ENCODE results near the gene WDR62.
A peak's percentile ranks its signal among the peaks of the same experiment; 100 is the strongest.
"Not testable (repeated sequence)": the region's sequence is repeated elsewhere in the genome, so short reads cannot be mapped to it uniquely, and the experiment has no call there.

The WDR62 gene

GRCh38 chr19:36040495-36040894 is 14.2 kb upstream of the WDR62 start:
- no peak for DNase-seq

DNA sequence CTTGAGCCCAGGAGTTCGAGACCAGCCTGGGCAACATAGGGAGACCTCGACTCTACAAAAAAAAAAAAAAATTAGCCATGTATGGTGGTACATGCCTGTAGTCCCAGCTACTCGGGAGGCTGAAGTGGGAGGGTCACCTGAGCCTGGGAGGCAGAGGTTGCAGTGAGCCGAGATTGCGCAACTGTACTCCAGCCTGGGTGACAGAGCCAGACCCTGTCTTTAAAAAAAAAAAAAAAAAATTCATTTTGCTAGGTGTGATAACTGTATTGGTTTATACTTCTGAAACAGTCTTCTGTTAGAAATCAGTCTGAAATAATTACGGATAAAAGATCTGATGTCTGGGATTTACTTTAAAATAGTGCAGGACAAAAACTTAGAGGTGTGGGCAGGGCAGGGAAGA is 13.6 kb upstream of the WDR62 start:
- DNase-seq, result not testable (repeated sequence)

GRCh38 chr19:36041831-36042230 is 12.9 kb upstream of the WDR62 start:
- no peak for DNase-seq

- DNase-seq, result no peak
Measured at GRCh38 chr19:36043952-36044351, 10.7 kb upstream of the WDR62 start.

DNA sequence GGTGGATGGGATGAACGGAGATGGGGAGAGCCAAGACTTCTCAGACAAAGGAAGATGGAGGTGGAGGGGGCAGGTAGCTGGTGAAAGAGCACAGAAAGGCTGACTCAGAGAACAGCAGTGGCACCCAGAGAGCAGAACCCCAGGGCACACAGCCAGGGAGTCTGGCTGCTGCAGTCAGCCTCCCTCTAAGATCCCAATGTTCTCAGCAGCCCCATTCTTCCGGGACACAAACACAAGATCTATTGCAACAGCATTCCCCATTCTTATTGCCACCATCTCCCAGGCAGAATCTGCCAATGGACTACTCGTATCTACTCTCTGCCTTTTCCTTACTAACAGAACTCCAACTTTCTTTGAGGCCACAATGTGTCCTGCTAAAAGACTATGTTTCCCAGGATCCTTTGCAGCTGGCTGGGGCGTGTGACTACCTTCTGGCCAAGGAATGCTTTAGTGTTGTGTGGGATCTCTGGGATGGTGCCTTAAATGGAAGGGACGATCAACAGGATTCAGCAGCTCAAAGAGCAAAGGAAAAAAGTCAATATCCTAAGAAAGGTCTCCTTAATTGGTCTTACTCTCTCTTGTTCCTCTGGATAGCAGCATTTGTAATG is 8.2 kb upstream of the WDR62 start:
- no peak for DNase-seq

GRCh38 chr19:36047835-36048234 is 6.9 kb upstream of the WDR62 start:
- DNase-seq, result no peak

DNA sequence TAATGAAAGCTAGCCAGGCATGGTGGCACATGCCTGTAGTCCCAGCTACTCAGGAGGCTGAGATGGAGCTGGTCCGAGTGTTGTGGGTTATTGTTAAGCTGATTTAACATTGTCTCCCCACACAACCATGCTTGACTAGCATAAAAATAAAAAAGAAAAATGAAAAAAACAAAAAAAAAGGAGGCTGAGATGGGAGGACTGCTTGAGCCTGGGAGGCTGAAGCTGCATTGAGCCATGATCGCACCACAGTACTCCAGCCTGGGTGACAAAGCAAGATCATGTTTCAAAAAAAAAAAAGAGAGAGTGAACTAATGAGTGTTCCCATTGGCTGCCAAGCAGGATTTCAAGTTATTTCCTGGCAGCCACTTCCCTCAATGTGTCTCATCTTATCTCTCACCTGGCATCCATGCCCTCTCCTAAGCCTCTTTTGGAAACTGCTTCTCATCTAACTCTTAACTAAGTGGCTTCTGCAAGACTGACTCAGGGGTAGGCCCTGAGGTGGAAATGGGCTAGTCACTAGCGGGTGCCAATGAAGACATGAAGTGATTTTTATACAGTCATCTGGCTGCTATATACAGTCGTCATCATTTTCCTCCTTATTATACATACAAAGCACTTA is 5.5 kb upstream of the WDR62 start:
- DNase-seq, result no peak

GRCh38 chr19:36051236-36051635 is 3.5 kb upstream of the WDR62 start:
- no peak for DNase-seq

DNA sequence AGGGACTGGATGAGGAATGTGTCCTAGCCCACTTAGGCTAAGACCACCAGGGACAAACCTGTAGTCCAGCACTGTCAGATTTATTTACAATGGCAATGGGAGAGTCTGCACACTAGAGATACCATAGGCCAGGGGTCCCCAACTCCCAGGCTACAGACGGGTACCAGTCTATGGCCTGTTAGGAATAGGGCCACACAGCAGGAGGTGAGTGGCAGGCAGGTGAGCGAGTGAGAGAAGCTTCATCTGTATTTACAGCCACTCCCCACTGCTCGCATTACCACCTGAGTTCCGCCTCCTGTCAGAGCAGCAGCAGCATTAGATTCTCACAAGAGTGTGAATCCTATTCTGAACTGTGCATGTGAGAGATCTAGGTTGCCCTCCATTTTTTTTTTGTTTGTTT is 3.1 kb upstream of the WDR62 start:
- DNase-seq, result no peak

DNA sequence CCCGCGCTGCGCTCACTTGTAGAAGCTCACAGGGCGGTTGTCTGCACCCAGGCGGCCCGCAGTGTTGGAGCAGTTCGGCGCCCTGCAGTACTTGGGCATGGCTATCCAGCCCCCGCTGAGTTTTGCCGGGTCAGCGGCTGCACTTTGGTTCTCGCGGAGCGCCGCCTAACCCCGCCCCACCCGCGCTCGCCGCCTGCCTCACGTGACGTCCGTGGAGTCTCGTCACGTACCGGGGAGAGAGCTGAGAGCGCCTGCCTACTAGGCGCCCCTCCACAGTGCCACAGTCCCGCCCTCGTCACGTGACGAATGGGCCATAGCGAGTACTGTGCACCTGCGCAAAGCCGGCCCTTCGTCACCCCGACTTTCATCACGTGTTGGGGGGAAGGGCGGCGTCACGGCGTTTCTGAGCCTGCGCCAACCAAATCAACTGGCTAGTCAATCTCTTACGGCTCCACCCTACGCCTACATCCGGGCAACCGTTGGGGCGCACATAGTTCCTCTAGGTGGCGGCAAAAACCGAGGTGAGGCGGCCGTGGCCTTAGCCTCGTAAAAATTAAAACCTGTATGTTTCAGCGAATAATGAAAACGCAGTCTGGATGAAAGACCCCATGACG is 471 bp upstream of the WDR62 start, which contains the start of gene THAP8:
Gene THAP8 (minus strand): TSS at position 167 of the 614 bp plus-strand sequence. CDS start 68 bp downstream, at position 99.
- peak; percentile 96 for DNase-seq

GRCh38 chr19:36058481-36059179 is 3.9 kb downstream of the WDR62 start:
- no peak for DNase-seq

GRCh38 chr19:36059180-36059910 is 4.6 kb downstream of the WDR62 start:
- DNase-seq, result no peak

- DNase-seq, result no peak
Measured at GRCh38 chr19:36060430-36060829, 5.7 kb downstream of the WDR62 start.

DNA sequence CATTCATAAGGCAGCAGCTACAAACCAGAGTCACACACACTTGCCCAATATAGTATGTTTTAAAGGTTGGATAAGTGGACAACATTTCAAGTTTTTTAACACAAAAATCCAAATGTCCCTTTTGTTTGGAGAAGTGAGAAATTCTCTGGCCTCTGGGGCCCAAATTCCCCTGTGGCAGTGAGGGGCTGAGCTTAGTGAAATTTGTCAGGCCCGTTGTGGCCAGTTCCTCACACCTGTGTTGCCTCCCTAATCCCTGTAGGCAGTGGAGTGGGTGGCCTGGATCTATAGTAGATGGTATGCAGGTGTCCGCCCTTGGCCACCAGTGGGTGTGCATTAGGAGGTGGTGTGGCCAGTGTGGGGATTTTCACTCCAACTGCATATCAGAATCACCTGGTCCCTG is 6.7 kb downstream of the WDR62 start:
- DNase-seq, result no peak

DNA sequence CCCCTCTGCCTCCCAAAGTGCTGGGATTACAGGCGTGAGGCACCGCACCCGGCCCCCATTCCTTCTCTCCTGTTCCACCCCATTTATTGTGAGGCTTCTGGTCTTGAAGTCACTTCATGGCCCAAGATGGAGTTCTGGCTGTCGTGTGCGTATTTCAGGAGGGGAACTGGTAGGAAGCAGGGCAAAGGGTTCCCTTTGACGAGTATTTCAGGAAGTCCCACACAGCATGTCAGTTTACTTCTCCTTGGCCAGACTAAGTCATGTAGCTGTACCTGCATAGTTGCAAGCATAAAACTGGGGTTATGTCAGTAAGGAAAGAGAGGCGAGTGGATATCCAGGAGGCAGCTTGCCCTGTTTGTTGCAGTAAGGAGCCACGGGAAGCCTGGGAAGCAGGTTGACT is 10.1 kb downstream of the WDR62 start:
- no peak for DNase-seq

- no peak for DNase-seq
Measured at GRCh38 chr19:36067681-36068080, 13.0 kb downstream of the WDR62 start.

- DNase-seq, result not testable (repeated sequence)
Measured at GRCh38 chr19:36068810-36069499, 14.3 kb downstream of the WDR62 start.

GRCh38 chr19:36072081-36072480 is 17.4 kb downstream of the WDR62 start:
- no peak for DNase-seq

DNA sequence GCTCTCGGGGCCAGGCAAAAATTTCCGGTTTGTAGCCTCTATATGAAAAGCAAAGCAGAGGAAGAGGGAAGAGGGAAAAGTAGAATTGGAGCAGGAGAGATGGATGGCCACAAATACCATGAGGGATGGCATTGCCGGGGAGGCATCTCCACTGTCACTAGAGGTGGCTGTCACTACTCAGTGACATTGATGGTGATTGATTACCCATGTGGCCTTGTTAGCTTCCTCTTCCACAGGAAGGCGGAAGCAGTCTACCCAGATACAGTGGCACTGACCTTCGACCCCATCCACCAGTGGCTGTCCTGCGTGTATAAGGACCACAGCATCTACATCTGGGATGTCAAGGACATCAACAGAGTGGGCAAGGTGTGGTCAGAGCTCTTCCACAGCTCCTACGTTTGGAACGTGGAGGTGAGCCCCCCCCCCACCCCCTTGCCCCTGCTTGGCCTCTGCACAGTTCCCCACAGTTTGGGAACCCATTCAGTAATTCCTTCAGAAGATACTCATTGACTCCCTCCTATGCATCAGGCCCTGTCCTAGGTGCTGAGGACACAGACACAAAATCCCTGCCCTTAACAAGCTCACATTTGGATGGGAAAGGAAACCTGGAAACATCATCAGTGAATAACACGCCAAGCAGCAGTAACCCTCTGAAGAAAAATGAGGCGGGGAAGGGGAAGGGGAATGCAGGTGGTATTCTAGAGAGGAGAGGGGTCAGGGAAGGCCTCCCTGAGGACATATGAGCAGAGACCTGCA is 18.6 kb downstream of the WDR62 start:
- DNase-seq, result no peak

DNA sequence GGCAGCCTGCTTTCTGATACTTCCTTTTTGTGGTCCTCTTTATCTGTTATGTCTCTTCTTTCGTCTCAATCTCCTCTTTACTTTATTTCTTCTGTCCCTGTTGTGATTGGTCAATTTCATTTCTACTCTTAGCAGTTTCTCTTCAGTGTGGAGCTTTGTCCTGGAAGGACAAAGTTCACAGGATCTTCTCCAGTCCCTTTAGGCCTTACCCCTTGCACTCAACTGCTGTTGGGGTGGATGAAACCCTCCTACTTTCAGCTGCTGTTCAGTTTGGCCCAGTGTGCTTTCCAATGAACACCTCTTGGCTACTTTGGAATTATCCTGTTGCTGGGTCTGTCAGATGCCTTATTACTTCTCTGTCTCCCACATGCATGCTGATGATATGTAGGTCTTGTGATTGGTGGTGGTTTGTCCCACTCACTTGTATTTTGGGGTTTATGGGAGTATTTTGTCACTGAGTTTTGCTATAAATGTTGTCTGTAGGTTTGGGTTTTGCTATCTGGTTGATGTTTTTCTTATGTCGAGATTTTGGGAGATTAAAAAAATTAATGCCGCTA is 24.8 kb downstream of the WDR62 start:
- no peak for DNase-seq

- no peak for DNase-seq
Measured at GRCh38 chr19:36081385-36081784, 26.7 kb downstream of the WDR62 start.

All from NCI-H1048 (cell line).